HEK293 (cell line): ENCODE results near the gene PREX1.
A peak's percentile ranks its signal among the peaks of the same experiment; 100 is the strongest.

Experiments
- CTCF ChIA-PET: fragments of 350-600 bp; formaldehyde crosslinking; extraction: SDS; loops from one replicate; lab custom pipeline; 2021; ENCODE audit warnings: antibody characterized with exemption; lab: Yijun Ruan, JAX
- POLR2A ChIA-PET: fragments of 300-600 bp; formaldehyde crosslinking; extraction: SDS; loops from one replicate; lab custom pipeline; 2020; ENCODE audit warnings: antibody characterized with exemption, inconsistent platforms; lab: Yijun Ruan, JAX
- H3K27ac ChIP-seq: fragments of 200-500 bp; sonication (Bioruptor generic); 2 replicates; pipeline ENCODE4 v1.5.1; 2014; ENCODE audit warnings: low read depth, low read length, control low read depth, inconsistent platforms; ENCODE audit errors: extremely low read depth
- H3K36me3 ChIP-seq, 2 experiments: fragments of 200-500 bp in 1 of 2; sonication (Bioruptor generic) in 1 of 2; 1 replicate in 1 of 2; 2 replicates in 1 of 2; pipeline ENCODE4 v1.5.1; 2014 to 2017; ENCODE audit warnings: inconsistent platforms in 2 of 2, low read length in 2 of 2; ENCODE audit not compliant: control insufficient read depth in 2 of 2, insufficient read depth in 1 of 2
- H3K4me1 ChIP-seq: fragments of 200-500 bp; sonication (Bioruptor generic); 2 replicates; pipeline ENCODE4 v1.5.1; 2014; ENCODE audit warnings: mild to moderate bottlenecking, low read length, inconsistent platforms; ENCODE audit not compliant: control insufficient read depth, insufficient read depth
- H3K4me3 ChIP-seq: 2 replicates; pipeline ENCODE4 v1.5.1; 2011; ENCODE audit warnings: low read depth, mild to moderate bottlenecking, control low read depth, low read length, moderate library complexity
- H3K9me3 ChIP-seq: fragments of 200-500 bp; sonication (Bioruptor generic); 2 replicates; pipeline ENCODE4 v1.5.1; 2014; ENCODE audit warnings: low read depth, low read length, inconsistent platforms; ENCODE audit not compliant: control insufficient read depth, insufficient read depth
- AEBP2 ChIP-seq: fragments of 450-650 bp; formaldehyde crosslinking; IDR thresholded peaks from 2 replicates; pipeline ENCODE4 v1.5.1; 2016; ENCODE audit warnings: missing biosample characterization, missing genetic modification characterization, borderline replicate concordance
- GFI1B ChIP-seq: fragments of 450-650 bp; formaldehyde crosslinking; IDR thresholded peaks from 2 replicates; pipeline ENCODE4 v1.5.1; 2016; ENCODE audit warnings: missing biosample characterization, missing genetic modification characterization
- GLIS2 ChIP-seq: fragments of 450-650 bp; formaldehyde crosslinking; IDR thresholded peaks from 2 replicates; pipeline ENCODE4 v1.5.1; 2016; ENCODE audit warnings: missing biosample characterization, missing genetic modification characterization
- IKZF3 ChIP-seq: fragments of 450-650 bp; IDR thresholded peaks from 2 replicates; pipeline ENCODE4 v1.5.0; 2018; ENCODE audit warnings: missing biosample characterization, mild to moderate bottlenecking, missing genetic modification characterization, moderate library complexity
- KLF7 ChIP-seq: fragments of 450-650 bp; formaldehyde crosslinking; IDR thresholded peaks from 2 replicates; pipeline ENCODE4 v1.5.1; 2016; ENCODE audit warnings: missing biosample characterization, missing genetic modification characterization, borderline replicate concordance
- WT1 ChIP-seq: fragments of 450-650 bp; formaldehyde crosslinking; IDR thresholded peaks from 2 replicates; pipeline ENCODE4 v1.5.1; 2016; ENCODE audit warnings: missing biosample characterization, missing genetic modification characterization
- YY2 ChIP-seq: fragments of 450-650 bp; formaldehyde crosslinking; IDR thresholded peaks from 2 replicates; pipeline ENCODE4 v1.5.1; 2016; ENCODE audit warnings: missing biosample characterization, missing genetic modification characterization
- ZBTB1 ChIP-seq: fragments of 450-650 bp; formaldehyde crosslinking; IDR thresholded peaks from 2 replicates; pipeline ENCODE4 v1.5.1; 2016; ENCODE audit warnings: missing biosample characterization, missing genetic modification characterization
- ZBTB20 ChIP-seq: fragments of 450-650 bp; formaldehyde crosslinking; IDR thresholded peaks from 2 replicates; pipeline ENCODE4 v1.5.1; 2016; ENCODE audit warnings: missing biosample characterization, missing genetic modification characterization
- ZFHX2 ChIP-seq: fragments of 450-650 bp; formaldehyde crosslinking; conservative IDR thresholded peaks from 2 replicates; pipeline ENCODE4 v1.5.1; 2016; ENCODE audit warnings: missing biosample characterization, missing genetic modification characterization
- ZNF138 ChIP-seq: fragments of 450-650 bp; formaldehyde crosslinking; IDR thresholded peaks from 2 replicates; pipeline ENCODE4 v1.5.1; 2016; ENCODE audit warnings: missing biosample characterization, missing genetic modification characterization, borderline replicate concordance
- ZNF155 ChIP-seq: fragments of 450-650 bp; formaldehyde crosslinking; IDR thresholded peaks from 2 replicates; pipeline ENCODE4 v1.5.1; 2016; ENCODE audit warnings: missing biosample characterization, missing genetic modification characterization
- ZNF18 ChIP-seq: fragments of 450-650 bp; formaldehyde crosslinking; IDR thresholded peaks from 2 replicates; pipeline ENCODE4 v1.5.1; 2016; ENCODE audit warnings: missing biosample characterization, missing genetic modification characterization
- ZNF221 ChIP-seq: fragments of 450-650 bp; formaldehyde crosslinking; IDR thresholded peaks from 2 replicates; pipeline ENCODE4 v1.5.1; 2017; ENCODE audit warnings: missing biosample characterization, missing genetic modification characterization, borderline replicate concordance
- ZNF324 ChIP-seq: fragments of 450-650 bp; formaldehyde crosslinking; IDR thresholded peaks from 2 replicates; pipeline ENCODE4 v1.5.1; 2016; ENCODE audit warnings: missing biosample characterization, missing genetic modification characterization
- ZNF391 ChIP-seq: fragments of 450-650 bp; formaldehyde crosslinking; IDR thresholded peaks from 2 replicates; pipeline ENCODE4 v1.5.1; 2016; ENCODE audit warnings: low read depth, missing biosample characterization, missing genetic modification characterization, borderline replicate concordance
- ZNF560 ChIP-seq: fragments of 450-650 bp; formaldehyde crosslinking; IDR thresholded peaks from 2 replicates; pipeline ENCODE4 v1.5.1; 2017; ENCODE audit warnings: missing biosample characterization, missing genetic modification characterization, borderline replicate concordance
- ZNF561 ChIP-seq: fragments of 450-650 bp; IDR thresholded peaks from 2 replicates; pipeline ENCODE4 v1.5.1; 2018; ENCODE audit warnings: missing biosample characterization, missing genetic modification characterization, borderline replicate concordance
- ZNF660 ChIP-seq: fragments of 450-650 bp; IDR thresholded peaks from 2 replicates; pipeline ENCODE4 v1.5.1; 2018; ENCODE audit warnings: missing biosample characterization, mild to moderate bottlenecking, missing genetic modification characterization
- ZNF664 ChIP-seq: fragments of 450-650 bp; formaldehyde crosslinking; IDR thresholded peaks from 2 replicates; pipeline ENCODE4 v1.5.1; 2016; ENCODE audit warnings: missing biosample characterization, missing genetic modification characterization
- ZNF747 ChIP-seq: fragments of 450-650 bp; formaldehyde crosslinking; IDR thresholded peaks from 2 replicates; pipeline ENCODE4 v1.5.1; 2016; ENCODE audit warnings: missing biosample characterization, missing genetic modification characterization
- ZNF792 ChIP-seq: fragments of 450-650 bp; formaldehyde crosslinking; IDR thresholded peaks from 2 replicates; pipeline ENCODE4 v1.5.1; 2016; ENCODE audit warnings: missing biosample characterization, missing genetic modification characterization
- ZNF830 ChIP-seq: fragments of 450-650 bp; IDR thresholded peaks from 2 replicates; pipeline ENCODE4 v1.5.0; 2018; ENCODE audit warnings: missing biosample characterization, missing genetic modification characterization, low read depth, mild to moderate bottlenecking, moderate library complexity
- ZXDB ChIP-seq: fragments of 450-650 bp; formaldehyde crosslinking; IDR thresholded peaks from 2 replicates; pipeline ENCODE4 v1.5.1; 2016; ENCODE audit warnings: missing biosample characterization, missing genetic modification characterization

Gene PREX1

GRCh38 chr20:48799328-48800105 is 28.3 kb downstream of the PREX1 start (continued):
- TF ChIP-seq GLIS2 (tag by site-specific recombination), result no peak

- no peak for TF ChIP-seq ZBTB20 (tag by site-specific recombination)
- 0 out of 2 replicates have a peak, but pooled peaks have one; percentile 30 for TF ChIP-seq ZNF664 (tag by site-specific recombination)
- Histone ChIP-seq H3K4me1 (no peaks in the 10 kb centered on the region), H3K9me3 (no peaks in the 10 kb centered on the region), H3K36me3 (no peaks in the 10 kb centered on the region), H3K27ac (no peak overlapping the region), H3K4me3 (no peak overlapping the region)
- ChIA-PET POLR2A (no interaction called here), CTCF (no interaction called here)
Observed at GRCh38 chr20:48797850-48798747, 29.7 kb downstream of the PREX1 start.

- no peak for TF ChIP-seq ZBTB1 (tag by site-specific recombination)
- TF ChIP-seq ZFHX2 (tag by site-specific recombination), result no peak
- TF ChIP-seq IKZF3 (tag by site-specific recombination), result no peak
- TF ChIP-seq ZNF660 (tag by site-specific recombination), result no peak
- no peak for TF ChIP-seq ZNF792 (tag by site-specific recombination)
- no peak for TF ChIP-seq ZNF560 (tag by site-specific recombination)
- TF ChIP-seq ZNF830 (tag by site-specific recombination), result no peak
- TF ChIP-seq YY2 (tag by site-specific recombination), result no peak
- no peak for TF ChIP-seq GFI1B (tag by site-specific recombination)
- TF ChIP-seq ZNF221 (tag by site-specific recombination), result no peak
- no peak for TF ChIP-seq KLF7 (tag by site-specific recombination)
- TF ChIP-seq ZNF18, result no peak
- Histone ChIP-seq H3K4me1 (no peaks in the 10 kb centered on the region), H3K4me3 (no peak overlapping the region), H3K9me3 (no peaks in the 10 kb centered on the region), H3K27ac (no peak overlapping the region), H3K36me3 (no peaks in the 10 kb centered on the region)
- POLR2A ChIA-PET, result no interaction called here
- CTCF ChIA-PET, result no interaction called here
Observed at GRCh38 chr20:48797275-48797825, 30.4 kb downstream of the PREX1 start.

DNA sequence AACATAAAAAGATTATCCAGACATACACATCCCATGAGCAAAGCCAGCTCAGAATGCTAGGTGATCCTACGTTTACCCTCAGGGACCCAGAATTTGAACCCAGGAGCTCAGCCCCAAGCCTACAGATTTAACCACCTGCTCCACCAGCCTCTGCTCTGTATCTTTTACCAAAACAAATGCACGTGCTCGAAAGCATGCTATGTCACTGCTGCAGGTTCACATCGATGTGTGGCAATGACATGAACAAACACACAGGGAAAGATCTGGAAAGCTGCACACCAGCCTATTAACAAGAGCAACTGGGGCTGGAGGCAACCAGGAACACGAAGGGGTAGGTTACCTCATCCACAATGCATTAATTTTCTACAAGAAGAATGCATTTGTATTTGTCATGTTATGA is 32.1 kb downstream of the PREX1 start:
- ChIA-PET CTCF (interaction anchor here (0.6 to 1.4 kb wide), 2 partner anchors 100 to 138 kb away, joined by 3 to 5 read pairs; no protein-coding TSS in a partner anchor), POLR2A (no interaction called here)
- H3K27ac ChIP-seq, result no peak overlapping the region
- H3K4me3 ChIP-seq, result no peak overlapping the region
- no peaks in the 10 kb centered on the region for H3K9me3 ChIP-seq
- no peaks in the 10 kb centered on the region for H3K4me1 ChIP-seq
- no peaks in the 10 kb centered on the region for H3K36me3 ChIP-seq
- TF ChIP-seq ZNF830 (tag by site-specific recombination) (no peak), ZNF561 (tag by site-specific recombination) (no peak), WT1 (tag by site-specific recombination) (no peak), ZNF560 (tag by site-specific recombination) (no peak), AEBP2 (no peak), ZNF747 (no peak), ZXDB (no peak), ZNF155 (tag by site-specific recombination) (no peak), ZNF324 (no peak), ZNF391 (tag by site-specific recombination) (no peak), ZNF138 (no peak)
